SU-DHL-6 (cell line): ENCODE results near the gene SQOR.

ENCODE experiments used
- H2AFZ ChIP-seq: fragments of 200-600 bp; sonication (generic); 2 replicates; pipeline ENCODE4 v1.6.1; 2014; ENCODE audit warnings: low read depth, mild to moderate bottlenecking, moderate library complexity, mixed read lengths, antibody characterized with exemption, low read length; ENCODE audit not compliant: severe bottlenecking
- H3F3A ChIP-seq: fragments of 200-600 bp; shearing (Covaris generic); 2 replicates; pipeline ENCODE4 v1.6.0; 2016; ENCODE audit warnings: antibody characterized with exemption, mild to moderate bottlenecking; ENCODE audit not compliant: insufficient read depth
- H3K27ac ChIP-seq: fragments of 200-600 bp; sonication (generic); 2 replicates; pipeline ENCODE4 v1.5.1; 2016; ENCODE audit warnings: low read depth, mild to moderate bottlenecking, low read length, moderate library complexity, mixed read lengths
- H3K27me3 ChIP-seq: fragments of 200-600 bp; sonication (generic), shearing (Covaris generic); 2 replicates; pipeline ENCODE4 v1.6.0; 2014; ENCODE audit warnings: mild to moderate bottlenecking, low read length
- H3K36me3 ChIP-seq: fragments of 200-600 bp; sonication (generic); 2 replicates; pipeline ENCODE4 v1.6.1; 2014; ENCODE audit warnings: mild to moderate bottlenecking, low read length, mixed read lengths
- H3K4me2 ChIP-seq: fragments of 300-600, 200-600 bp; shearing (Covaris generic), sonication (generic); 2 replicates; pipeline ENCODE4 v1.6.0; 2014; ENCODE audit warnings: low read length, low read depth, mild to moderate bottlenecking; ENCODE audit not compliant: poor library complexity, severe bottlenecking
- H3K4me3 ChIP-seq: fragments of 200-600 bp; sonication (generic); 2 replicates; pipeline ENCODE4 v1.5.1; 2014; ENCODE audit warnings: antibody characterized with exemption, low read length, mild to moderate bottlenecking, mixed read lengths; ENCODE audit not compliant: insufficient read depth, poor library complexity, severe bottlenecking
- H3K79me2 ChIP-seq: fragments of 200-600 bp; sonication (generic); 2 replicates; pipeline ENCODE4 v1.6.1; 2014; ENCODE audit warnings: mild to moderate bottlenecking, low read length, moderate library complexity; ENCODE audit not compliant: insufficient read depth
- H3K9ac ChIP-seq: fragments of 200-600 bp; sonication (generic); 2 replicates; pipeline ENCODE4 v1.7.0; 2014; ENCODE audit warnings: mild to moderate bottlenecking, low read length
- H3K9me2 ChIP-seq: fragments of 200-600 bp; sonication (generic); replicated peaks from 2 replicates; pipeline ENCODE4 v1.6.1; 2014; ENCODE audit warnings: low read length; ENCODE audit not compliant: insufficient read depth
- H3K9me3 ChIP-seq: fragments of 200-600 bp; sonication (generic); 2 replicates; pipeline ENCODE4 v1.6.1; 2014; ENCODE audit warnings: low read length, mixed read lengths; ENCODE audit not compliant: insufficient read depth
- H4K20me1 ChIP-seq: fragments of 200-600 bp; sonication (generic); 2 replicates; pipeline ENCODE4 v1.6.1; 2014; ENCODE audit warnings: low read depth, mild to moderate bottlenecking, antibody characterized with exemption, low read length, moderate library complexity, mixed read lengths
- EZH2phosphoT487 ChIP-seq: fragments of 200-600 bp; sonication (generic), shearing (Covaris generic); conservative IDR thresholded peaks from 2 replicates; pipeline ENCODE4 v1.6.1; 2018; ENCODE audit warnings: mild to moderate bottlenecking, antibody characterized with exemption, low read length, moderate library complexity, mixed read lengths
- TF ChIP-seq, protein P1 (sequence below): fragments of 200-600 bp; sonication (generic); IDR thresholded peaks from one replicate; pipeline ENCODE4 v1.5.1; 2017; ENCODE audit warnings: antibody characterized with exemption, mild to moderate bottlenecking, low read length, moderate library complexity; ENCODE audit not compliant: insufficient read depth, poor library complexity, severe bottlenecking

Gene SQOR

DNA sequence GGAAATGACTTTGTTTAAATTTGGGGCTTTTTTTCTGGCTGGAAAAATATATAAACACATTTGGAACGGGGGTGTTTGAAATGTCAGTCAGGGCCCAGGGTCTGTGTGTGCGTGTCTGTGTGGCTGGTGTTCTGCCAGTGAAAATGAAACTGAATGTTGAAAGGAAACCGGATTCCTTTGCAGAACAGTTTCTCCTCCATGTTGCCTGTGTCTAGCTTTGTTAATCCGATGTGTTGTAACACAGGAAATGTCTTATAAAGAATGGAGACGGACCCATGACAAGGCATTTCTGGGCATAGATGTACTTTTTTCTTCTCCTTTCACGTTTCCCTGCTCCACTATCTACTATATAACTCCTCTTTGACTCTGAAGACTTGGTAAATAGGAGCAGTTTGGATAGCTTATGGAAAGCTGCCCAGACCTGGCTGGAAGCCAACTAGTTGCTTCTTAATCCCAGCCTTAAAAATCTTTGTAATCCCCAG lies 2.8 kb downstream of the SQOR start:
- H3F3A ChIP-seq, result no peaks in the 10 kb centered on the region
- H3K27ac ChIP-seq, result no peak overlapping the region
- H3K9me3 ChIP-seq, result no peaks in the 10 kb centered on the region
- no peaks in the 10 kb centered on the region for H3K36me3 ChIP-seq
- H3K4me3 ChIP-seq, result no peak overlapping the region
- H3K9me2 ChIP-seq, result no peaks in the 10 kb centered on the region
- H3K27me3 ChIP-seq, result no peaks in the 10 kb centered on the region
- no peaks in the 10 kb centered on the region for H3K79me2 ChIP-seq
- H3K9ac ChIP-seq, result no peak overlapping the region
- no peaks in the 10 kb centered on the region for H4K20me1 ChIP-seq
- H3K4me2 ChIP-seq, result no peak overlapping the region
- no peak overlapping the region for H2AFZ ChIP-seq
- TF ChIP-seq, protein P1, sequence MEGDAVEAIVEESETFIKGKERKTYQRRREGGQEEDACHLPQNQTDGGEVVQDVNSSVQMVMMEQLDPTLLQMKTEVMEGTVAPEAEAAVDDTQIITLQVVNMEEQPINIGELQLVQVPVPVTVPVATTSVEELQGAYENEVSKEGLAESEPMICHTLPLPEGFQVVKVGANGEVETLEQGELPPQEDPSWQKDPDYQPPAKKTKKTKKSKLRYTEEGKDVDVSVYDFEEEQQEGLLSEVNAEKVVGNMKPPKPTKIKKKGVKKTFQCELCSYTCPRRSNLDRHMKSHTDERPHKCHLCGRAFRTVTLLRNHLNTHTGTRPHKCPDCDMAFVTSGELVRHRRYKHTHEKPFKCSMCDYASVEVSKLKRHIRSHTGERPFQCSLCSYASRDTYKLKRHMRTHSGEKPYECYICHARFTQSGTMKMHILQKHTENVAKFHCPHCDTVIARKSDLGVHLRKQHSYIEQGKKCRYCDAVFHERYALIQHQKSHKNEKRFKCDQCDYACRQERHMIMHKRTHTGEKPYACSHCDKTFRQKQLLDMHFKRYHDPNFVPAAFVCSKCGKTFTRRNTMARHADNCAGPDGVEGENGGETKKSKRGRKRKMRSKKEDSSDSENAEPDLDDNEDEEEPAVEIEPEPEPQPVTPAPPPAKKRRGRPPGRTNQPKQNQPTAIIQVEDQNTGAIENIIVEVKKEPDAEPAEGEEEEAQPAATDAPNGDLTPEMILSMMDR, result no peak
- TF ChIP-seq EZH2phosphoT487, result no peak

DNA sequence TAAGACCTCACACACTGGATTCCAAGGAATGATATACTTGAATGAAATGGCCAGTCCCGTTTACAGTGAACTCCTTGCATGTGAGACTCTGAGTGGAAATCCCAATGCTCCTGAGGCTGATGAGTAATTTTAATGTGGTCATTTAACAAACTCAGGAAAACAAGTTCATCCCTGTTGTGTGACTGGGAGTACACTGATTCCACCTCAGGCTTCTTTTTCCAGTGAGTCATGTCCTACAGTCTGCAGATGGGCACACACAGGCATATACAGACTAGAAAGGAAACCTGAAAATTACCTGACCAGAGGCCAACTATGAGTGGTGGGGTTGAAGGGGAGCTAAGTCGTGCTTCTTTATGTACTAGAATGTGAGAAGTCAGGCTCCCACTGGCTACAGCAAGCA lies 5.8 kb downstream of the SQOR start:
- no peaks in the 10 kb centered on the region for H3K36me3 ChIP-seq
- no peaks in the 10 kb centered on the region for H3K9me2 ChIP-seq
- H3K27ac ChIP-seq, result no peak overlapping the region
- H4K20me1 ChIP-seq, result no peaks in the 10 kb centered on the region
- no peak overlapping the region for H3K4me2 ChIP-seq
- H3K79me2 ChIP-seq, result no peaks in the 10 kb centered on the region
- no peak overlapping the region for H2AFZ ChIP-seq
- no peaks in the 10 kb centered on the region for H3K27me3 ChIP-seq
- H3K9ac ChIP-seq, result no peak overlapping the region
- TF ChIP-seq, protein P1, result no peak
- no peak for TF ChIP-seq EZH2phosphoT487
- H3K9me3 ChIP-seq, result no peaks in the 10 kb centered on the region
- H3F3A ChIP-seq, result no peaks in the 10 kb centered on the region
- no peak overlapping the region for H3K4me3 ChIP-seq

DNA sequence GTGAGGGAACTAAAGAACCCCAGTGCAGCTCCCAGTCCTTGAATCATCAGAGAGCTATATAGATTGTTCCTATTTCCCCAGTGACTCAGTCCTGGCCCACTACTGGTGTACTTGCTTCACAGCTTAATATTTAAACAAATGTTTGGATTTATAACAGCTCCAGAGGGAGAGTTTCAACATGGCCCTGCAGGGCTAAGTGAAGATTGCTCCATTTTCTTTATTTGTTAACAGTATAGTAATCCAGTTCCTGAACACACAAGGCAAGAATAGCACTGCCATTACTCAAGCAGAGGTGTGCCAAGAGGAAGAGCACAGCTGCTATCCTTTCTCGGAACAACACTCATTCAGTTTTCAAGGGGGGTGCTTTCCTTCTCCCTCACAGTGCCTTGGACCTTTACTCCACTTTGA lies 6.5 kb downstream of the SQOR start:
- Histone ChIP-seq H3K36me3 (no peaks in the 10 kb centered on the region), H3K4me3 (no peak overlapping the region), H3K9ac (no peak overlapping the region), H3K4me2 (no peak overlapping the region), H3K79me2 (no peaks in the 10 kb centered on the region), H3F3A (no peaks in the 10 kb centered on the region), H4K20me1 (no peaks in the 10 kb centered on the region), H2AFZ (no peak overlapping the region), H3K9me3 (no peaks in the 10 kb centered on the region), H3K27me3 (no peaks in the 10 kb centered on the region), H3K27ac (no peak overlapping the region), H3K9me2 (no peaks in the 10 kb centered on the region)
- TF ChIP-seq EZH2phosphoT487, result no peak
- TF ChIP-seq, protein P1, result no peak
